Endothelial cell of umbilical vein (primary cell): ENCODE measurements around the gene ZDHHC14. TPM values are rescaled to one million over a fixed set of nuclear protein-coding genes. Genes with fewer than 3 reads are reported as not detected.
A peak's percentile ranks its signal among the peaks of the same experiment; 100 is the strongest.

ENCODE experiments used
- BruUV-seq: library from RNA; stranded (reverse); fragments of 400-500 nt; replicated peaks from 2 replicates; lab custom pipeline; 2021; lab: Mats Ljungman, UMichigan
- CTCF ChIA-PET: fragments of 300-600, 350-600 bp; sonication (Branson Sonifier 250); formaldehyde crosslinking; loops from one replicate; lab custom pipeline; 2021; ENCODE audit warnings: antibody characterized with exemption, inconsistent platforms; lab: Charles Lee
- POLR2A ChIA-PET: fragments of 300-600, 350-600 bp; sonication (Branson Sonifier 250); formaldehyde crosslinking; loops from one replicate; lab custom pipeline; 2021; ENCODE audit warnings: antibody characterized with exemption, inconsistent platforms; lab: Charles Lee
- DNase-seq: peaks from one replicate; pipeline ENCODE4 v3.0.0-alpha.2; 2011; ENCODE audit warnings: low read depth, low spot score
- FAIRE-seq: peaks from 2 replicates; lab custom pipeline; 2011; peaks lifted over from hg19 to GRCh38; lab: Jason Lieb, UNC
- H2AFZ ChIP-seq: 2 replicates; pipeline ENCODE4 v1.6.0; 2012; ENCODE audit warnings: low read depth, low read length, control low read depth, inconsistent platforms
- H3K27ac ChIP-seq: 2 replicates; pipeline ENCODE4 v1.5.1; 2011; ENCODE audit warnings: low read depth, mild to moderate bottlenecking, control low read depth, low read length, moderate library complexity; ENCODE audit not compliant: insufficient read depth
- H3K27me3 ChIP-seq, 2 experiments: 2 replicates each; pipeline versions ENCODE4 v1.6.0 to v1.6.1; 2011; ENCODE audit warnings: low read length in 2 of 2, mixed read lengths in 1 of 2; ENCODE audit not compliant: control insufficient read depth in 2 of 2, insufficient read depth in 2 of 2
- H3K36me3 ChIP-seq, 2 experiments: 2 replicates in 1 of 2; 3 replicates in 1 of 2; pipeline ENCODE4 v1.5.1; 2011; ENCODE audit warnings: low read length in 2 of 2, mild to moderate bottlenecking in 1 of 2, moderate library complexity in 1 of 2; ENCODE audit not compliant: control insufficient read depth in 2 of 2, insufficient read depth in 2 of 2; ENCODE audit errors: extremely low read depth in 1 of 2
- H3K4me1 ChIP-seq: 3 replicates; pipeline ENCODE4 v1.5.1; 2011; ENCODE audit warnings: mild to moderate bottlenecking, low read length; ENCODE audit not compliant: control insufficient read depth, insufficient read depth; ENCODE audit errors: extremely low read depth
- H3K4me2 ChIP-seq: 2 replicates; pipeline ENCODE4 v1.6.1; 2011; ENCODE audit warnings: low read length, control low read depth, mixed read lengths; ENCODE audit not compliant: insufficient read depth
- H3K4me3 ChIP-seq, 3 experiments: fragments of 200-600 bp in 1 of 3; sonication (generic), shearing (Covaris generic) in 1 of 3; replicated peaks in 1 of 3; 2 replicates each; pipeline ENCODE4 v1.5.1; 2011 to 2016; ENCODE audit warnings: control low read depth in 3 of 3, low read length in 3 of 3, mild to moderate bottlenecking in 2 of 3, inconsistent platforms in 1 of 3, low read depth in 1 of 3, moderate library complexity in 1 of 3; ENCODE audit not compliant: insufficient read depth in 1 of 3
- H3K79me2 ChIP-seq: 2 replicates; pipeline ENCODE4 v1.6.0; 2012; ENCODE audit warnings: low read length, inconsistent platforms; ENCODE audit not compliant: control insufficient read depth, insufficient read depth
- H3K9ac ChIP-seq: replicated peaks from 2 replicates; pipeline ENCODE3; 2011; ENCODE audit warnings: low read length, control low read depth; ENCODE audit not compliant: insufficient read depth; ENCODE audit errors: extremely low read depth
- H3K9me1 ChIP-seq: replicated peaks from 3 replicates; pipeline ENCODE4 v1.6.0; 2011; ENCODE audit warnings: mild to moderate bottlenecking, low read length; ENCODE audit not compliant: control insufficient read depth, insufficient read depth; ENCODE audit errors: extremely low read depth
- H3K9me3 ChIP-seq: replicated peaks from 2 replicates; pipeline ENCODE4 v1.5.1; 2012; ENCODE audit warnings: low read length, inconsistent platforms; ENCODE audit not compliant: control insufficient read depth, insufficient read depth
- H4K20me1 ChIP-seq: replicated peaks from 2 replicates; pipeline ENCODE3; 2011; ENCODE audit warnings: mild to moderate bottlenecking, low read length; ENCODE audit not compliant: control insufficient read depth, insufficient read depth; ENCODE audit errors: extremely low read depth
- EZH2 ChIP-seq: IDR thresholded peaks from 2 replicates; pipeline ENCODE4 v1.6.1; 2012; ENCODE audit warnings: borderline replicate concordance, low read depth, mild to moderate bottlenecking, moderate library complexity, low read length, inconsistent platforms; ENCODE audit not compliant: severe bottlenecking
- FOS ChIP-seq: IDR thresholded peaks from 2 replicates; pipeline ENCODE4 v1.6.1; 2011; ENCODE audit warnings: mild to moderate bottlenecking, low read length, moderate library complexity, borderline replicate concordance; ENCODE audit not compliant: insufficient read depth
- GATA2 ChIP-seq: IDR thresholded peaks from 2 replicates; pipeline ENCODE4 v1.7.0; 2011; ENCODE audit warnings: low read depth, mild to moderate bottlenecking, moderate library complexity, mixed read lengths, low read length; ENCODE audit not compliant: insufficient read length, insufficient read depth
- JUN ChIP-seq: IDR thresholded peaks from 2 replicates; pipeline ENCODE4 v1.6.1; 2011; ENCODE audit warnings: borderline replicate concordance, low read depth; ENCODE audit not compliant: insufficient read length, insufficient read depth
- MAX ChIP-seq: IDR thresholded peaks from 2 replicates; pipeline ENCODE4 v1.6.1; 2011; ENCODE audit not compliant: insufficient read depth, insufficient read length
- MYC ChIP-seq: IDR thresholded peaks from one replicate; pipeline ENCODE4 v1.6.1; 2011; ENCODE audit warnings: mild to moderate bottlenecking, low read depth, low read length
- POLR2A ChIP-seq: IDR thresholded peaks from 2 replicates; pipeline ENCODE4 v1.6.1; 2012; ENCODE audit warnings: low read depth, mild to moderate bottlenecking, control low read depth, low read length
- POLR2AphosphoS5 ChIP-seq: IDR thresholded peaks from 2 replicates; pipeline ENCODE4 v1.6.1; 2012; ENCODE audit warnings: low read depth, mild to moderate bottlenecking, control low read depth, low read length, moderate library complexity; ENCODE audit not compliant: insufficient read depth
- dilution Hi-C: fragments of 300-500 bp; cut with MboI; formaldehyde crosslinking; loops from one replicate; pipeline ENCODE4 v1.15.0; 2019; ENCODE audit warnings: low sequenced_read_pairs; ENCODE audit not compliant: extremely low pct_ligation_motif_present
- intact Hi-C: fragments of 100-400 bp; cut with micrococcal nuclease; formaldehyde crosslinking; loops from one replicate; pipeline ENCODE4 v1.10.0; 2022
- polyA plus RNA-seq, 4 experiments: library from polyadenylated mRNA; depleted of rRNA in 3 of 4; stranded (reverse) in 3 of 4; unstranded in 1 of 4; fragments of >200 nt; gene quantifications; 2 replicates each; pipeline versions ENCODE4 v1.2.1 to v1.2.3, GENCODE V29; 2011 to 2012; ENCODE audit warnings: missing spikeins in 1 of 4
- total RNA-seq: library from RNA; stranded (reverse); gene quantifications from 2 replicates; pipeline ENCODE4 v1.2.3, GENCODE V29; 2021
- TF ChIP-seq, protein P1 (sequence below), 2 donors: IDR thresholded peaks; 1 replicate in 1 of 2; 2 replicates in 1 of 2; pipeline ENCODE4 v1.5.1; 2011; ENCODE audit warnings: low read length in 2 of 2, mild to moderate bottlenecking in 2 of 2, moderate library complexity in 2 of 2, control low read depth in 1 of 2, inconsistent platforms in 1 of 2, low read depth in 1 of 2; ENCODE audit not compliant: insufficient read depth in 1 of 2; ENCODE audit errors: extremely low read depth in 1 of 2

ZDHHC14 gene
- total and polyA plus RNA-seq, 2 donors (not counting 3 experiments of a cell fraction or from before 2014, with no cell fraction given) = 23.0 to 25.6 TPM

GRCh38 chr6:157456524-157456829 is 75.5 kb downstream of the ZDHHC14 start:
- no peak for FAIRE-seq
- POLR2A ChIA-PET = no interaction called here

GRCh38 chr6:157457787-157458186 is 76.8 kb downstream of the ZDHHC14 start:
- no peak for FAIRE-seq
- Histone ChIP-seq H3K79me2 (no peaks in the 10 kb centered on the region), H2AFZ (no peak overlapping the region), H3K9me1 (no peaks in the 10 kb centered on the region), H3K4me2 (no peak overlapping the region), H3K4me1 (peaks cover 35% of the 10 kb centered on the region), H3K9ac (no peak overlapping the region), H3K27ac (no peak overlapping the region), H3K27me3 (no peaks in the 10 kb centered on the region), H3K4me3 (no peak overlapping the region), H4K20me1 (no peaks in the 10 kb centered on the region), H3K36me3 (no peaks in the 10 kb centered on the region), H3K9me3 (no peaks in the 10 kb centered on the region)
- no TSS peak for BruUV-seq
- dilution Hi-C loops = no loop called here
- TF ChIP-seq MAX (no peak), POLR2A (no peak), FOS (no peak), MYC (no peak), GATA2 (no peak), JUN (no peak), POLR2AphosphoS5 (no peak), EZH2 (no peak)
- TF ChIP-seq, protein P1, sequence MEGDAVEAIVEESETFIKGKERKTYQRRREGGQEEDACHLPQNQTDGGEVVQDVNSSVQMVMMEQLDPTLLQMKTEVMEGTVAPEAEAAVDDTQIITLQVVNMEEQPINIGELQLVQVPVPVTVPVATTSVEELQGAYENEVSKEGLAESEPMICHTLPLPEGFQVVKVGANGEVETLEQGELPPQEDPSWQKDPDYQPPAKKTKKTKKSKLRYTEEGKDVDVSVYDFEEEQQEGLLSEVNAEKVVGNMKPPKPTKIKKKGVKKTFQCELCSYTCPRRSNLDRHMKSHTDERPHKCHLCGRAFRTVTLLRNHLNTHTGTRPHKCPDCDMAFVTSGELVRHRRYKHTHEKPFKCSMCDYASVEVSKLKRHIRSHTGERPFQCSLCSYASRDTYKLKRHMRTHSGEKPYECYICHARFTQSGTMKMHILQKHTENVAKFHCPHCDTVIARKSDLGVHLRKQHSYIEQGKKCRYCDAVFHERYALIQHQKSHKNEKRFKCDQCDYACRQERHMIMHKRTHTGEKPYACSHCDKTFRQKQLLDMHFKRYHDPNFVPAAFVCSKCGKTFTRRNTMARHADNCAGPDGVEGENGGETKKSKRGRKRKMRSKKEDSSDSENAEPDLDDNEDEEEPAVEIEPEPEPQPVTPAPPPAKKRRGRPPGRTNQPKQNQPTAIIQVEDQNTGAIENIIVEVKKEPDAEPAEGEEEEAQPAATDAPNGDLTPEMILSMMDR (IDR thresholded peaks at IDR 0.05; ENCODE audit: extremely low read depth in 1 of 2, insufficient read depth in 1 of 2, low read depth in 1 of 2, low read length in 2 of 2) = no peak
- ChIA-PET CTCF (no interaction called here), POLR2A (no interaction called here)
- DNase-seq = no peak
- intact Hi-C loops = no loop called here

More at GRCh38 chr6:157456524-157456829, 75.5 kb downstream of the ZDHHC14 start:
- TF ChIP-seq MAX (no peak), GATA2 (peak; percentile 42)
- Histone ChIP-seq H3K9me1 (no peaks in the 10 kb centered on the region), H3K27me3 (no peaks in the 10 kb centered on the region), H3K27ac (no peak overlapping the region), H2AFZ (no peak overlapping the region), H3K4me2 (no peak overlapping the region), H3K36me3 (no peaks in the 10 kb centered on the region), H3K4me3 (no peak overlapping the region), H3K4me1 (peaks cover 29% of the 10 kb centered on the region), H3K79me2 (no peaks in the 10 kb centered on the region), H3K9me3 (no peaks in the 10 kb centered on the region), H3K9ac (no peak overlapping the region), H4K20me1 (no peaks in the 10 kb centered on the region)
- no peak for DNase-seq
- no TSS peak for BruUV-seq
- dilution Hi-C loops (no loop called here), intact Hi-C loops (no loop called here)
- CTCF ChIA-PET = interaction anchor here (0.7 to 0.8 kb wide), 2 partner anchors 16 to 92 kb away, joined by 3 read pairs; no protein-coding TSS in a partner anchor
